Smooth muscle cell (in vitro differentiated cells): ENCODE data around the gene TRAPPC1. TPM values are rescaled to one million over a fixed set of nuclear protein-coding genes. Genes with fewer than 3 reads are reported as not detected.

ENCODE experiments used
- DNase-seq: peaks from one replicate; lab custom pipeline; 2025; ENCODE audit not compliant: unreplicated experiment; lab: John Stamatoyannopoulos, UW
- H2AFZ ChIP-seq: fragments of 200-600 bp; sonication (generic); 2 replicates; pipeline ENCODE4 v1.6.0; 2016; ENCODE audit warnings: antibody characterized with exemption, low read depth, mild to moderate bottlenecking
- H3F3A ChIP-seq: fragments of 200-600 bp; sonication (generic); 2 replicates; pipeline ENCODE4 v1.6.0; 2017; ENCODE audit warnings: antibody characterized with exemption, low read depth
- H3K27ac ChIP-seq: fragments of 200-600 bp; sonication (generic); 2 replicates; pipeline ENCODE4 v1.5.1; 2016; ENCODE audit warnings: low read depth, mild to moderate bottlenecking
- H3K27me3 ChIP-seq: fragments of 200-600 bp; sonication (generic); 2 replicates; pipeline ENCODE4 v1.6.1; 2016; ENCODE audit warnings: low read depth, mild to moderate bottlenecking
- H3K36me3 ChIP-seq: fragments of 200-600 bp; sonication (generic); 2 replicates; pipeline ENCODE4 v1.5.1; 2016; ENCODE audit warnings: low read depth
- H3K4me1 ChIP-seq: fragments of 200-600 bp; sonication (generic); 2 replicates; pipeline ENCODE4 v1.5.1; 2016; ENCODE audit warnings: low read depth
- H3K4me2 ChIP-seq: fragments of 200-600 bp; sonication (generic); 2 replicates; pipeline ENCODE4 v1.6.0; 2016; ENCODE audit warnings: mild to moderate bottlenecking
- H3K4me3 ChIP-seq: fragments of 200-600 bp; sonication (generic); 2 replicates; pipeline ENCODE4 v1.5.1; 2016; ENCODE audit warnings: mild to moderate bottlenecking
- H3K79me2 ChIP-seq: fragments of 200-600 bp; sonication (generic); 2 replicates; pipeline ENCODE4 v1.6.0; 2016; ENCODE audit warnings: low read depth, mild to moderate bottlenecking
- H3K9ac ChIP-seq: fragments of 200-600 bp; sonication (generic); 2 replicates; pipeline ENCODE4 v1.6.0; 2016; ENCODE audit warnings: low read depth
- H3K9me3 ChIP-seq: fragments of 200-600 bp; sonication (generic); replicated peaks from 2 replicates; pipeline ENCODE4 v1.5.1; 2016; ENCODE audit warnings: low read depth
- H4K20me1 ChIP-seq: fragments of 200-600 bp; sonication (generic); 2 replicates; pipeline ENCODE4 v1.6.0; 2016; ENCODE audit warnings: low read depth
- CTCF ChIP-seq: fragments of 200-600 bp; sonication (generic); IDR thresholded peaks from 2 replicates; pipeline ENCODE4 v1.5.1; 2017; ENCODE audit warnings: borderline replicate concordance, mild to moderate bottlenecking, antibody characterized with exemption; ENCODE audit not compliant: insufficient read depth, poor library complexity, severe bottlenecking
- WGBS: methylation state at CpG from one replicate; pipeline ENCODE4 v1.1.7; 2016; ENCODE audit warnings: low lambda C conversion rate; 5-methylcytosine and 5-hydroxymethylcytosine counted together
- polyA plus RNA-seq: library from polyadenylated mRNA; unstranded; fragments of >200 nt; fragmentation: Nextera tagmentation; extraction: Ambion mirVana; gene quantifications from 2 replicates; pipeline ENCODE4 v1.2.1, GENCODE V29; 2016
- small RNA-seq: library from RNA; depleted of rRNA; stranded (forward); fragments of <200 nt; gene quantifications from one replicate; pipeline ENCODE3, GENCODE V24; 2014
- total RNA-seq: library from RNA; depleted of rRNA; stranded (reverse); fragments of >200 nt; gene quantifications from 2 replicates; pipeline ENCODE4 v1.2.3, GENCODE V29; 2014

Gene TRAPPC1
- total and polyA plus RNA-seq, 2 experiments from 2014 or later, result 56.2 to 392 TPM

- Histone ChIP-seq H3K27me3 (no peaks in the 10 kb centered on the region), H3K27ac (no peak overlapping the region), H3K4me3 (no peak overlapping the region), H3K79me2 (peaks cover 18% of the 10 kb centered on the region), H2AFZ (no peak overlapping the region), H4K20me1 (no peaks in the 10 kb centered on the region), H3K9me3 (no peaks in the 10 kb centered on the region), H3K4me1 (peaks cover 24% of the 10 kb centered on the region), H3K9ac (no peak overlapping the region), H3K4me2 (no peak overlapping the region), H3F3A (peaks cover 4% of the 10 kb centered on the region), H3K36me3 (peaks cover 5% of the 10 kb centered on the region)
- DNase-seq, result no peak
- no peak for TF ChIP-seq CTCF
- 88% methylated on average over 7 of the region's 7 CpGs for WGBS
These were observed 49.7 kb downstream of the TRAPPC1 start for GRCh38 chr17:7882068-7882467.

DNA sequence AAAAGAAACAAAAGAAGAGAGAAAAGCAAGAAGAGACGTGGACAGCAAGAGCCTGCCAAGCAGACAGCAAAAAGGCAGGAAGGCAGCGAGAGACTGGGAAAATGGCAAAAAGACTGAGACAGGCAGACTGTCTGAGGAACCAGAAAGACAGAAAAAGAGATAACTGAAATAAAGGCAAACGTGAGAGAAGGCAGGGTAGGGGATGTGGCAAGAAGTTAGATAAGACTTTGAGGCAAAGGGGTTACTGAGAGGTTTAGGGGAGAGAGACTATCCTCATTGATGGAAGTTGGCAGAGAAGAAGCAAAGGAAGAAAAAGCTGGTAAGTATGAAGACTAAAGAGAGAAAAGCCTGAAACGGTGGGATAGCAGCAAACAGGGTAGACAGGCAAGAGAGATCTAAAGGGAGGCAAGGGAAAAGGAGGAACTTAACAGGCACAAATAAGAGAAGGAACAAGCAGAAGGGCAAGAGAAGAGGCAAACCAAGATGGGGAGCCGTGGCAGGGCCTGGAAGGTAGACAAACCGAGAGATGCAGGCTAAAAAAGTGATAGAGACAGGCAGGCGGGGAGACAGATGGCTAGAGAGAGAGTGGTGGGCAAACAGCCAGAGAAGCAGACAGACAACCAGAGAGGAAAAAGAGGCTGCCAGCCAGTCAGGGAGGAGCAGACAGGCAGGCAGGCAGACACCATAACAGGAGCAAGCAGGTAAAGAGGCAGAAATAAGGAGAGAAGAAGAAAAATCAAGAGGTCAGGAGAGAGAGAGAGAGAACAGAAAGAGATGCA is 50.3 kb downstream of the TRAPPC1 start:
- H3K9me3 ChIP-seq, result no peaks in the 10 kb centered on the region
- H2AFZ ChIP-seq, result no peak overlapping the region
- peaks cover 20% of the 10 kb centered on the region for H3K4me1 ChIP-seq
- no peaks in the 10 kb centered on the region for H4K20me1 ChIP-seq
- no peaks in the 10 kb centered on the region for H3K27me3 ChIP-seq
- H3K79me2 ChIP-seq, result peaks cover 18% of the 10 kb centered on the region
- H3K27ac ChIP-seq, result no peak overlapping the region
- peaks cover 5% of the 10 kb centered on the region for H3K36me3 ChIP-seq
- 69% methylated on average over 7 of the region's 7 CpGs for WGBS
- no peak overlapping the region for H3K9ac ChIP-seq
- H3K4me3 ChIP-seq, result no peak overlapping the region
- no peak for DNase-seq
- no peak overlapping the region for H3K4me2 ChIP-seq
- TF ChIP-seq CTCF, result no peak
- H3F3A ChIP-seq, result peaks cover 2% of the 10 kb centered on the region

Small RNA genes within 50 kb of the gene (small RNA-seq; reads per million reads assigned to genes)
- 156 reads per million, percentile 99 among the genes with 10 or more reads in this experiment for gene SCARNA21

Other genes with a start within 250 kb of the TRAPPC1 start
- 25.4 and 55.1 TPM in 2 replicates for gene TP53, start 244.5 kb downstream of the TRAPPC1 start, total RNA-seq
- 21.1 and 27.6 TPM in 2 replicates for gene TP53, start 244.5 kb downstream of the TRAPPC1 start, polyA plus RNA-seq
- gene WRAP53, start 243.5 kb downstream of the TRAPPC1 start, total RNA-seq, result 8.2 and 8.9 TPM in 2 replicates
- 17.1 and 18.9 TPM in 2 replicates for gene WRAP53, start 243.5 kb downstream of the TRAPPC1 start, polyA plus RNA-seq
- 4.8 and 8.1 TPM in 2 replicates for gene EFNB3, start 226.7 kb downstream of the TRAPPC1 start, total RNA-seq
- gene EFNB3, start 226.7 kb downstream of the TRAPPC1 start, polyA plus RNA-seq, result 6.2 and 6.7 TPM in 2 replicates
- gene DNAH2, start 214.2 kb downstream of the TRAPPC1 start, total RNA-seq, result 0.49 TPM in 1 of 2 replicates, not detected in the other
- gene DNAH2, start 214.2 kb downstream of the TRAPPC1 start, polyA plus RNA-seq, result not detected in 2 replicates
- 4.3 and 9.1 TPM in 2 replicates for gene KDM6B, start 97.7 kb downstream of the TRAPPC1 start, total RNA-seq
- gene KDM6B, start 97.7 kb downstream of the TRAPPC1 start, polyA plus RNA-seq, result 5.8 and 11.1 TPM in 2 replicates
- 5.1 and 8.6 TPM in 2 replicates for gene TMEM88, start 76.9 kb downstream of the TRAPPC1 start, total RNA-seq
- gene TMEM88, start 76.9 kb downstream of the TRAPPC1 start, polyA plus RNA-seq, result 12.7 and 16.1 TPM in 2 replicates
- gene NAA38, start 74.4 kb downstream of the TRAPPC1 start, total RNA-seq, result 30.6 and 76.4 TPM in 2 replicates
- 86.1 and 99.4 TPM in 2 replicates for gene NAA38, start 74.4 kb downstream of the TRAPPC1 start, polyA plus RNA-seq
- 8.6 and 9.3 TPM in 2 replicates for gene CYB5D1, start 73.9 kb downstream of the TRAPPC1 start, total RNA-seq
- 6.6 and 7.9 TPM in 2 replicates for gene CYB5D1, start 73.9 kb downstream of the TRAPPC1 start, polyA plus RNA-seq
- 28.5 and 34.9 TPM in 2 replicates for gene CHD3, start 43.2 kb downstream of the TRAPPC1 start, total RNA-seq
- 16.3 and 23.5 TPM in 2 replicates for gene CHD3, start 43.2 kb downstream of the TRAPPC1 start, polyA plus RNA-seq
- gene RNF227, start 15.7 kb downstream of the TRAPPC1 start, total RNA-seq, result 3.4 and 5.4 TPM in 2 replicates
- 3.5 and 5.1 TPM in 2 replicates for gene RNF227, start 15.7 kb downstream of the TRAPPC1 start, polyA plus RNA-seq
- 4.6 and 8.7 TPM in 2 replicates for gene KCNAB3, start 2.1 kb downstream of the TRAPPC1 start, total RNA-seq
- 4.4 and 5.3 TPM in 2 replicates for gene KCNAB3, start 2.1 kb downstream of the TRAPPC1 start, polyA plus RNA-seq
- 11.1 and 23.5 TPM in 2 replicates for gene CNTROB, start 260 bp upstream of the TRAPPC1 start, total RNA-seq
- gene CNTROB, start 260 bp upstream of the TRAPPC1 start, polyA plus RNA-seq, result 20.6 and 26.3 TPM in 2 replicates
- gene GUCY2D, start 70.7 kb upstream of the TRAPPC1 start, total RNA-seq, result 0.09 TPM in 1 of 2 replicates, not detected in the other
- 0.30 and 0.57 TPM in 2 replicates for gene GUCY2D, start 70.7 kb upstream of the TRAPPC1 start, polyA plus RNA-seq
- gene ALOX15B, start 107.1 kb upstream of the TRAPPC1 start, total RNA-seq, result 0.18 and 0.27 TPM in 2 replicates
- 0.69 and 1.1 TPM in 2 replicates for gene ALOX15B, start 107.1 kb upstream of the TRAPPC1 start, polyA plus RNA-seq
- gene ALOX12B, start 155.8 kb upstream of the TRAPPC1 start, total RNA-seq, result 4.7 and 4.9 TPM in 2 replicates
- gene ALOX12B, start 155.8 kb upstream of the TRAPPC1 start, polyA plus RNA-seq, result 3.0 and 3.7 TPM in 2 replicates
- gene ALOXE3, start 186.6 kb upstream of the TRAPPC1 start, total RNA-seq, result 1.1 and 1.7 TPM in 2 replicates
- 0.25 and 2.3 TPM in 2 replicates for gene ALOXE3, start 186.6 kb upstream of the TRAPPC1 start, polyA plus RNA-seq
- gene HES7, start 192.2 kb upstream of the TRAPPC1 start, total RNA-seq, result not detected in 2 replicates
- gene HES7, start 192.2 kb upstream of the TRAPPC1 start, polyA plus RNA-seq, result not detected in 2 replicates
- 25.8 and 29.0 TPM in 2 replicates for gene PER1, start 220.5 kb upstream of the TRAPPC1 start, total RNA-seq
- 55.2 and 85.9 TPM in 2 replicates for gene PER1, start 220.5 kb upstream of the TRAPPC1 start, polyA plus RNA-seq
- 5.7 and 8.1 TPM in 2 replicates for gene VAMP2, start 231.0 kb upstream of the TRAPPC1 start, total RNA-seq
- gene VAMP2, start 231.0 kb upstream of the TRAPPC1 start, polyA plus RNA-seq, result 20.1 and 28.9 TPM in 2 replicates
- 66.7 and 88.4 TPM in 2 replicates for gene TMEM107, start 244.4 kb upstream of the TRAPPC1 start, total RNA-seq
- 36.0 and 36.5 TPM in 2 replicates for gene TMEM107, start 244.4 kb upstream of the TRAPPC1 start, polyA plus RNA-seq